Islet precursor cell (in vitro differentiated cells): ENCODE measurements around the gene ASAH2.
A peak's percentile ranks its signal among the peaks of the same experiment; 100 is the strongest.
"Not testable (repeated sequence)": the region's sequence is repeated elsewhere in the genome, so short reads cannot be mapped to it uniquely, and the experiment has no call there.

ENCODE experiments used
- DNase-seq: peaks from one replicate; pipeline ENCODE4 v3.0.0-alpha.2; 2018

Gene ASAH2

DNA sequence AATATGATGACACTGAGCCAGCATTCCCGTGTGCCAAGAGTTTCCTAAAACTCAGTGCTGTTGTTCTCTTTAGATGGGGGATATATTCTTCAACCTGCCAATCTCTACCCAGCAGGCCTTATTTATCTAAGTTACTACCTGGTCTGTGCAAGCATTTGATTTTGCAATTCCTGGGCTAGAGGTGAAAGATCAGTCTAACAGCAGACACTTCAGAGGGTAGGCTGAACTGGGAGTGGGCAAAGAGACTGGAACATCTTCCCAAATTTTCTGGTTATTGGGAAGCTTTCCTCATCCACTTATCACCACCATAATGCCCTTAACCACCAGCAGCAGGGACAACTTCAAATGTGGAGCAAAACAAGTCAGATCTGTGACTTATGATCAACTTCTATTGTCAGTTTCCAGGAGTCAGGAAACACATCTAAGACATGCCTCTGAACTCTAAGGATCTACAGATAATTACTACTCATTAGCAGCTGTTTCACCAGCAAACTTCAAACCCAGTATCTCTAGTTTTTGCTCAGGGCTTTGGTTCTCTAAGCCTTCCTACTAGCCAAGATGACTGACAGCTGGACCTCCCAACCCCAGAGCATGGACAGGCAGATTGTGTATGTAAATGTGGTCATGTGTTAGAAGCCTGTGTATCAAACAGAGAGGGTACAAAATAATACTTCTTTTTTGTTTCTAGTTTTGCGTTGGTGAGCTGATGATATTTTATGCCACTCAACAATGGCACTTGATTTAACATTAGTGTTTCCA lies 1.0 kb downstream of the ASAH2 start:
- no peak for DNase-seq

DNA sequence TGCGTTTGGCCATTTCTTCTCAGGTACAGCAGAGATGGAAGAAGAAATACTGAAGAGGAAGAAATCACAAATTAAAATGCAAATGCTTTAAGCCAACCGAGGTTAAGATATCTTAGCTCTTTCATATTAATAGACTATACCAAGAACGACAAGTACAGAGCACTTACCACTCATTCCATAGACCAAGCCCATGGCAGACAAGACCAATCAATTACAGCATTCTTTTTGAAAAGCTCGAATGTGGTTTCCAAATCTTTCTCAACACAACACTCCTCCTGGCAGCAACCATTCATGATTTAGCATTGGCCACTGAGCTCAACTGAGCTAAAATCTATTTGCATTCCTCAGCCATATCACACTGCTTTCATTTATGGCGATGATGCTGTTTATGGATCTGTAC lies 2.7 kb downstream of the ASAH2 start:
- DNase-seq, result no peak

DNA sequence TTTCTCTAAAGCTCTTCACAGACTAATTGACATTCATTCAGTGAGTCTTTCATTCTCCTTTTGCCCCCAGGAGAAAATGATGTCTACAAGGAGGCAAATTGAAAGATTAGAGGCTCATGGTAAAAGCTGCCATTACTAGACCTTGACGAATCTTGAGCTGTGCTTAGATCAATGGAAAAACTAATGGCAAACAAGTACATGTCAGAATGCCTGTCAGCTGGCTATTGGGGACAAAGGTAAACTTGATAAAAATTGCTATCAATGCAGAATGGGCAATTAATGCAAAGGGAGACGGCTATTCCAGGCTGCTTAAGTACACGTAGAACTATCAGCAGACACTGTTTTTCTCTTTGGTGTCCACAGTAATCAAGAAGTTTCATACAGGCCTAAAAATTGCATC lies 3.3 kb downstream of the ASAH2 start:
- no peak for DNase-seq

DNA sequence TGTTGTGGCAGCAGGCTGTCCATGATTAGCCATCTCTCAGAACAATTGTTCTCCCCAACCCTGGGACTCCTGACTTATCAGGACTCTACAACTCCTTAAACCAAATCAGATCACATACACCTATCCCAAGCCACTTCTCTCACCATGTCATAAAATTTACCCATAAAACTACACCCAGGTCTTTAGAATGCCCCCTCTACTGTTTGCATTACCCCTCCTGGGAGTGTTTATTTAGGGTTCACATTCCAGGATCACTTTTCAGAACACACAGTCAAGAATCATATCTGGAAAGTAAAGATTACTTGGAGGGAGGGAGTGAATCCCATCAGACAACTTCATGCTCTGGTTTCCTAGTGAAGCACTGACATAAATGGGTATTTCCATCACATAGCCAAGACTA lies 7.1 kb downstream of the ASAH2 start:
- DNase-seq, result no peak

DNA sequence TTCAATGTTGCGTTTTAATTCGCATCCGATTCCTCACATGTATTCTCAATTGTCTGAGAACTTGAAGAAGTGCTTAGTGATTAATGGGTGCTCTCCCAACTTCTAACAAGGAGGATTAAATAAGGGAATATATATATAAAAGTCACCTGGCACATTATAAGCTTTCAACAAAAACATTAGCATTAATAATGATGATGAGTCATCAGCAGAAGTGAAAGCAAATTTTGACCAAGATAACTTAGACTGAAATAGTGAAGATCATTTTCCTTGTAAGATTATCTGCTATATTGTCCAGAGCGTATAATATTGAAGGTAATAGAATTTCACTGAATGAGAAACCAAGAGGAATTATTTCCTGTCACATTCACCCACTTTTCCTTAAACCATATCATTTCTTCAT lies 8.5 kb downstream of the ASAH2 start:
- no peak for DNase-seq

DNA sequence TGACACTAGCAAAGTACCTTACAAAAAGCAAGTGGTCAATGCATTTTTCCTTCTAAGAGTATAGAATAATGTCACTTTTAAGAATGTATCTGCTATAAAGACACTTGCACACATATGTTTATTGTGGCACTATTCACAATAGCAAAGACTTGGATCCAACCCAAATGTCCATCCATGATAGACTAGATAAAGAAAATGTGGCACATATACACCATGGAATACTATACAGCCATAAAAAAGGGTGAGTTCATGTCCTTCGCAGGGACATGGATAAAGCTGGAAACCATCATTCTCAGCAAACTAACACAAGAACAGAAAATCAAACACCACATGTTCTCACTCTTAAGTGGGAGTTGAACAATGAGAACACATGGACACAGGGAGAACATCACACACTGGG lies 9.8 kb downstream of the ASAH2 start:
- not testable (repeated sequence) for DNase-seq

DNA sequence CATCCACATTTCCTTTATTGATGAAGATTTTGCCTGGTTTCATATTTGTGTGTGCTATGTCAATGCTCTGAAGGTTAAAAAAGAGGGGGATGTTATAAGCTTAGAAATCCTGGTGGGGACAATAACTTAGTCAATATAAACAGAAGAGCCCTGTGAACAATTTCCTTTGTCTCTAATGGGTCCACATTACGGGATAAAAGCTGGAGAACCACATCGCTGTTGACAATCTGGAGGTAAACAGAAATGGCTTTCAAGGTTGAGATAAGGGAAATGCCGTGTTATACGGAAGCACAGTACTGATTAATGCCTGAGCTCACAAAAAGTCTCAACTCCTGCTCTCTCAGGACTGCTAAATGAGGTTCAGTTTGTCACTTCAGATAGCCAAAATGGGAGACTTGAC lies 16.8 kb downstream of the ASAH2 start:
- DNase-seq, result no peak

DNA sequence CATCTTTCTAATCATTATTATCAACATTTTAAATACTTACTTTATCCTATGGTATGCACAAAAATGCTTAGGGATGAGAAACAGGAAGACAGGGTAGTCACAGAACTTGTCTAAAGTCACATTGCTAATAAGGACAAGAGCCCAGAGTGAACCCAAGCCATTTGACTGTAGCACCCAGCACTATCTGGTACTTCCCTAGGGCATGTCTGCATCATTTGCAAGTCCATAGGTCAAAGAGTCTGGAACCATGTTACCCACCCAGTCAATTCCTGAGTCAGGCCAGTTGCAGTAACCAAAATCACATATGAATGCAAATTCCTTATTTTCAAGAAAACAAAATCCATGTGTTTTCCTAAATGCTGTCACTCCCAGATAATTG lies 19.1 kb downstream of the ASAH2 start:
- DNase-seq, result no peak

DNA sequence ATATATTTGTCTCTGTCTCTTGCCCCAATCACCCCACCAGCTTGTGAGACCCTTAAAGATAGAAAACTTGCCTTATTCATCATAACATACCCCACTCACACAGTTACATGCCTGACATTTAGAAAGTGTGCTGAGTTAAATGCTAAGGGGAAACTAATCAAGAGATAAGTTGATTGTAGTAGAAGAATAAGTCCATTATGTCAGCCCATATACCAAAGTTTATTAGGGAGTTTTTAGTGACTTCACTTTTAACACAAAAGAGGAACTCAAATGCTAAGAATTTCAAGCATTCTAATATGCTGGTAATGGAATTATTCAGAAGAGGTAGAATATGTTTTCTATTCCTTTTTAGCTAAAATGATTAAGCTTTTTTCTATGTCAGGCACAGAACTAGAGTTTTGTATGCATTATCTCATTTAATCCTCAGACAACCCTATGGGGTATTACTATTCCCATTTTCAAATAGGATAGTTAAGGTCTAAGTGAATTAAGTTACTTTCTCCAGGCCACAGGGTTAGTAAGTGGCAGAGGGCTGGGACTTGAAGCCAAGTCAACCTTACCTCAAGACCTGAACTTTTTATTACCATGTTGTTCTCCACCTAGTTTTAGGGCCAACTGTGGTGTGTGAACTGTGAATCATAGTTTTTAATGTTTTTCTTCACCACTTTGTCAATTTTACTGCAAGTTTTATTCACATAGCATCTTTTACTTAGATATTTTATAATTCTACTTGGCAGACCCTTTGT lies 19.6 kb downstream of the ASAH2 start:
- DNase-seq, result no peak

DNA sequence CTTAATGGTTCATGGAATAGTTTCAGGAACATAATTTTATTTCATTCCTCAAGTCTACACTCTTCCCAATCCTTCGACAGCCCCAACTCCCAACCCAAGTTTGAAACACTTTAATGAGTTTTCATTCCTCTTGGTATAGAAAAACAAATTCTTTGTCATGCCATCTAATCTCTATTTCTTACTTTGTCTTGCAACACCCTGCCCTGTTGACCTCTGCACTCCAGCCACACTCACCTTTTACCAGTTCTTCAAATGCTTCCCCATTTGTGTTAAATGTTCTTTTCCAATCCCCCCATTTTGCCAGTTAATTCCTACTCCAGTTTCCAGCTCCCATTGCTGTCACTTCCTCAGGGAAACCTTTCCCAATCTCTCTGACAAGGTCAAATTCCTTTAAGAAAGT lies 21.9 kb downstream of the ASAH2 start:
- DNase-seq, result no peak

DNA sequence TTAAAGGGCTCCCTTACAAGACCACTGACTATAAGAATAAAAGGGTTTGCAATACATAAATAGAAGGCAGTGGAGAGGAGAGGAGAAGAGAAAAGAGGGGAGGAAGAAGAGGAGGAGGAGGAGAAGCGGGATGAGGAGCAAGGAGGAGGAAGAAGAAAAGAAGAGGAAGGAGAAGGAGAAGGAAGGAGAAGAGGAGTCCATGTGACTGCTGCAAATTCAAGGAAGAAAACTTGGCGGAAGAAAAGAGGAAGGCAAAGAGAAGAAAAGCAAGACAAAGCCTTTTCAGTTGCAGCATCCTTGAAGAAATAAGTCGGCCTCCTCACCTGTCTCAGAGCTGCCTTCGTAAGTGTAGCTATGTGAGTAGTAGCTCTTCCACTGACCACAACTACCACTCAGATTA lies 22.6 kb downstream of the ASAH2 start:
- DNase-seq, result no peak

DNA sequence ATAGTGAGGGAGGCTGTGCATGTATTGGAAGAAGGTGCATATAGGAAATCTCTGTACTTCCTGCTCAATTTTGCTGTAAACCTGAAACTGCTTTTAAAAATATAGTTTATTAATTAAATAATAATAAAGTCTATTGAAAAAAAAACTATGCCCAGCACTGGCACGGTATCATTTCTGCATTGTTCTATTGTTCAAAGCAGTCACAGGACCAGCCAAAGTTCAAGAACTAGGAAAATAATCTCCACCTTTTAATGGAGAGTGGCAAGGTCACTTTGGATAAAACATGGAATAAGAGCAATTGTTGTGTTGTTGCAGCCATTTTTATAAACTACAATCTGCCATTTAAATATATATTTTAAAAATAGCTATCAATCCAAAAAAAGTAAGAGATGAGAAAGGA lies 24.7 kb downstream of the ASAH2 start:
- DNase-seq, result no peak

DNA sequence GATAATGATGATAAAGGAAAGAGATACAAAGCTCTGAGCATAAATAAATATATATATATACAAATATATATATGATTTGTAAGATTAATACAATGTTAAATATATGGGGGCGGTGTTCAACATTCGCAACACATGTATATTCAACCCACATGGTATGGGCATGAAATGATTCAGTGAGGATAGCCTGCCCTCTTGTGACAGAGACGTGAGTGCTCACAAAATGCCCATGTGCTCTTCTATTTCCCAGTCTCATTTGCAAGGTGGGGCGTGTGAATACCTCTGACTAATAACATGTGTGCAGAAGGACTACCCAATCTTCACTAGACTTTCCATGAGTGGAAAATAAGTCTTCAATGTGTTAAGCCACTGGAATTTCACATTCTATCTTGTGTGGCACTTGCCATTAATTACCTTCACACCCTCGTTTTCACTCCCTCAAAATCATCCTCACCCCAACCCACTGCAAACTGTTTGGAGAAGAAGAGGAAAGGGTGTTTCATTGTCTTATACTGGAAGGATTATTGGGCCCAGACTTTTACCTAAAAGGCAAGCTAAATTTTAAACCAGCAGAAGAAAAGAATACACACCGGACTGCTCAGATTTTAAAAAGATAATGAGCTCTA lies 26.9 kb downstream of the ASAH2 start:
- DNase-seq, result peak; percentile 63

DNA sequence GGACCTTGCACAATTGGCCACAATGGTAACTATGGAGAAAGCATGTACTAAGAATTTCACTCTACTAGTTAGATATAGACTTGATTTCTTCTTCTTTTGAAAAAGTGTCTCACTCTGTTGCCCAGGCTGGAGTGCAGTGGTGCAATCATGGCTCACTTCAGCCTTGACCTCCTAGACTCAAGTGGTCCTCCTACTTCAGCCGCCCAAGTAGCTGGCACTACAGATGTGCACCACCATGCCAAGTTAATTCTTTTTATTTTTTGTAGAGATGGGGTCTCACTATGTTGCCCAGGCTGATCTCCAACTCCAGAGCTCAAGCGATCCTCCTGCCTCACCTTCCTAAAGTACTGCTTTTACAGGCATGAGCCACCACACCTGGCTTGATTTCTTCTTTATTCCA lies 29.1 kb downstream of the ASAH2 start:
- DNase-seq, result no peak

DNA sequence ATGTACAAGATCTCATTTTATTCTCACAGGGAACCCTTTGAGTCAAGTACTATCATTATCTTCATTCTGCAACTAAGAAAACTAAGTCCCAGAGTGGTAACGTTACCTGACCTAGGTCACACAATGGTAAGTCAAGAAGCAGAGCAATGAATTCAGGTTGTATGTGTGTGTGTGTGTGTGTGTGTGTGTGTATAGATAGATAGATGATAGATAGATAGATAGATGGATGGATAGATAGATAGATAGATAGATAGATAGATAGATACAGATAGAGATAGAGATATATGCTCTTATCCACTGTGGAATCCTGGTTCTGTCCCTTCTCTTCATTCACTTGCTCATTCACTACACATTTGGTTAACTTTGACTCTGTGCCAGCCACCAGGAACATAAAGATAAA lies 29.8 kb downstream of the ASAH2 start:
- no peak for DNase-seq

DNA sequence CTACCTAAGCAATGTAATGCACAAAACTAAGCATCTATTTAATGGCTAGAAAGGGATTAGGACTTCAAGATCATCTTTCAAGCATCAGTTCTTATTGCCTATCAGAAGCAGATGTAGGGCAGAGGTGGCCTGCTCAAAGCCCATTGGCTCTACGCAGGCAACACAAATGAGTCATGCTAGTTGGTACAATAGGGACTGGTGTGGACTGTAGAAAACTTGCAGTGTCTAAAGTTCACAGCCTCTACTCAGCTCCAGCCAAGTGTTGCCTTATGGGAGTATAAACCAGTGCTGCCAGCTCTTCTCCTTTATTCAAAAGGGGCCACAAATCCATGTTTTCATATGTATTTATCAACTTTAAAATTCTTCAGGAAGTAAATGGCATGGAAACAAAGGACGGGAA lies 31.7 kb downstream of the ASAH2 start:
- DNase-seq, result no peak

DNA sequence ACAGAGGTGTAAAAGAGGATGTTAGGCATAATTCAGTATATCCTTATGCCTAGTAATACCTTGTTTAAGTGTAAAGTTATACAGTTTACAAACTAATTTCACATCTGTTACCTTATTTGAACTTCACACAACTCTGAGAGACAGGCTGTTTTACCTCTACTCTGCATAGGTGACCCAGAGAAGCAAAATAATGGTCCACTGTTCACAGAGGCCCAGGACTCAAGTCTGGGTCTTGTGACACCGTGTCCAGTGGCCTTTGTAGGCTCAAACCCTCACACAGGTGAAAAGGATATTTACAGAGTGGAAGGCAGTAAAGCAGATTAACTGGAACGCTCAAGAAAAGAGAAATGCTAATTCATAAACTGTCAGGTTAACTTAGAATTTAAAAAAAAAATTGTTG lies 32.1 kb downstream of the ASAH2 start:
- no peak for DNase-seq

DNA sequence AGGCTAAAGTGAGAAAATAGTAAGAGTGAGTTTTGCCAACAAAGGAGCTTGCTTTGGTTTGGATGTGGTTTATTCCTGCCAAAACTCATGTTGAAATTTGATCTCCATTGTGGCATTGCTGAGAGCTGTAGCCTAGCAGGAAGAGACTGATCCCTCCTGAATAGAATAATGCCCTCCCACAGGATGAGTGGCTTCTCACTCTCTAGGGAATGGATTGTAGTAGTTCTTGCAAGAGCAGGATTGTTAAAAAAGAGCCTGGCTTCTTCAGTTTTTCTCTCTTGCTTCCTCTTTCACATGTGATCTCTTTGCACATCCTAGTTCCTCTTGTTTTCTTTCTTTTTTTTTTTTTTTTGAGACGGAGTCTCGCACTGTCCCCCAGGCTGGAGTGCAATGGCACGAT lies 34.4 kb downstream of the ASAH2 start:
- no peak for DNase-seq

DNA sequence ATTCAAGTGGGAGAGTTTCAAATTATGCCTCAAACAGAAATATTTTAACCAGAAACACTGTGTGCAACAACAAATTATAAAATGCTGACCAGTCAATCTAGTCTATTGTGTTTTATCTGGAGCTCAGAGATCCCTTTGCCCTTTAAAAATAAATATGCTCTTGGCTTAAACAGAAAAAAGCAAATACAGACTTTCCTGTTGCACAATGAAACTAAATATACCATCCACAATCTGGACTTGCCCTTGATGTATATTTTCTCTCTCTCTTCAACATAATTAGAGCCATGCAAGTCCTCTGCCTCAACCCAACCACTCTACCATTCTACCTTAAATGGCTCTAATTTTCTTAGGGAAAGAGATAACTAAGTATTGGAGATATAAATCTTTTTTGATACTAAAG lies 34.9 kb downstream of the ASAH2 start:
- no peak for DNase-seq

DNA sequence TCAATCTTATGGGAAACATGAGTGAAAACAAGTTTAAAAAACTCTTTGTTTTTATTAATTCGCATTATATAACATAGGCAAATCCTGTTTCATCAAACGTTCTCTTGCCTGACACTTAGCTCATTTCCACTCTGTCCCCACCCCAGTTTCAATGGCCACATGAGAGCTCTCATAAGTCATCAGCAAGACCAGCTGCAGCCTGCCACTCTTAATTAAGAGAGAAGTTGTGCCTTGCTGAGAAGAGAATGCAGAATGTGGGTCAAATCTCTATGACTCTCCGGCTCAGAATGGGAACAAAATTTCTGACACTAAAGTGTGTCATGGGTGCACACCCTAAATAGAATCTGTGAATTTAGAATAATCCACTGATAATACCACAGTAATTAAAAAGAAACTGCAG lies 39.6 kb downstream of the ASAH2 start:
- no peak for DNase-seq

DNA sequence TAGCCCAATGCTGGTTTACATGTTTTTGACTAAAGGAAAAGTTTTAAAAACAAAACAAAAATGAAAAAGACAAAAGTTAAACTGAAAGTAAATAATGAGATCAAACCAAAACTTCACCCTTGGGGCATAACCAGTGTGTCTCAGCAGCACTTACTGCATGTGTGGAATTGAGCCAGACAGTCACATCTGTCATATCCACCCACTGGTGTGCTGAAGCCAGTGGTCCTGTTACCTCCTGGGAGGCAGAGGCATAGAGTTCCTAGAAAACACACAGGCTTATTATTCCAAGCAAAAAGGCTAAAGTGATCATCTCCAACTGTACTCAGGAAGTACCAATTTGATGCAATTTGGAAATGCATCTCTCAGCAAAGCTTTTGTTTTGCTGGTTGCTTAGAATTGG lies 40.4 kb downstream of the ASAH2 start:
- DNase-seq, result no peak
